ENCODE results near the gene CNTN5.

The CNTN5 gene

GRCh38 chr11:100192181-100192580 is 1171.4 kb downstream of the CNTN5 start:
- TF ChIP-seq CTCF (conservative IDR thresholded peaks at IDR 0.05), result no peak
- no peak overlapping the region for H3K27ac ChIP-seq

- no peak overlapping the region for H3K27ac ChIP-seq
- TF ChIP-seq CTCF (conservative IDR thresholded peaks at IDR 0.05), result no peak
These were observed 1183.0 kb downstream of the CNTN5 start for GRCh38 chr11:100203789-100204188.

- TF ChIP-seq CTCF (conservative IDR thresholded peaks at IDR 0.05), result no peak
- H3K27ac ChIP-seq, result no peak overlapping the region
These were observed 1185.2 kb downstream of the CNTN5 start for GRCh38 chr11:100205926-100206325.

- no peak for TF ChIP-seq CTCF (conservative IDR thresholded peaks at IDR 0.05)
- H3K27ac ChIP-seq, result no peak overlapping the region
These were observed 1187.5 kb downstream of the CNTN5 start for GRCh38 chr11:100208207-100208606.

- TF ChIP-seq CTCF (conservative IDR thresholded peaks at IDR 0.05), result no peak
- H3K27ac ChIP-seq, result no peak overlapping the region
These were observed 1194.0 kb downstream of the CNTN5 start for GRCh38 chr11:100214791-100215190.

GRCh38 chr11:100220801-100221200 is 1200.1 kb downstream of the CNTN5 start:
- no peak for TF ChIP-seq CTCF (conservative IDR thresholded peaks at IDR 0.05)
- H3K27ac ChIP-seq, result no peak overlapping the region

- TF ChIP-seq CTCF (conservative IDR thresholded peaks at IDR 0.05), result no peak
- no peak overlapping the region for H3K27ac ChIP-seq
These were observed 1201.0 kb downstream of the CNTN5 start for GRCh38 chr11:100221791-100222190.

Measured in VCaP (cell line).